Hepatocyte (in vitro differentiated cells): ENCODE results near the gene TTC5. TPM values are rescaled to one million over a fixed set of nuclear protein-coding genes. Genes with fewer than 3 reads are reported as not detected.

Source experiments
- DNase-seq: peaks from one replicate; pipeline ENCODE4 v3.0.0-alpha.2; 2016; ENCODE audit warnings: low spot score
- H2AFZ ChIP-seq: fragments of 200-600 bp; sonication (generic); 2 replicates; pipeline ENCODE4 v1.6.0; 2016; ENCODE audit warnings: antibody characterized with exemption, mild to moderate bottlenecking
- H3K27ac ChIP-seq: fragments of 200-600 bp; sonication (generic); 2 replicates; pipeline ENCODE4 v1.5.1; 2016; ENCODE audit warnings: mild to moderate bottlenecking
- H3K27me3 ChIP-seq: fragments of 200-600 bp; sonication (generic); 2 replicates; pipeline ENCODE4 v1.6.1; 2016
- H3K36me3 ChIP-seq: fragments of 200-600 bp; sonication (generic); replicated peaks from 2 replicates; pipeline ENCODE4 v1.5.1; 2016; ENCODE audit warnings: low read depth; ENCODE audit not compliant: insufficient read depth
- H3K4me1 ChIP-seq: fragments of 200-600 bp; sonication (generic); 2 replicates; pipeline ENCODE4 v1.5.1; 2016; ENCODE audit warnings: mild to moderate bottlenecking, moderate library complexity; ENCODE audit not compliant: insufficient read depth
- H3K4me2 ChIP-seq: fragments of 200-600 bp; sonication (generic); 2 replicates; pipeline ENCODE4 v1.6.0; 2016
- H3K4me3 ChIP-seq: fragments of 200-600 bp; sonication (generic); 2 replicates; pipeline ENCODE4 v1.5.1; 2016; ENCODE audit warnings: mild to moderate bottlenecking
- H3K79me2 ChIP-seq: fragments of 200-600 bp; sonication (generic); 2 replicates; pipeline ENCODE4 v1.6.0; 2017; ENCODE audit warnings: mild to moderate bottlenecking
- H3K9me2 ChIP-seq: fragments of 200-600 bp; sonication (generic); replicated peaks from 2 replicates; pipeline ENCODE4 v1.6.0; 2017; ENCODE audit warnings: mild to moderate bottlenecking; ENCODE audit not compliant: insufficient read depth
- H3K9me3 ChIP-seq: fragments of 200-600 bp; sonication (generic); 2 replicates; pipeline ENCODE4 v1.5.1; 2016; ENCODE audit warnings: low read depth, mild to moderate bottlenecking
- H4K20me1 ChIP-seq: fragments of 200-600 bp; sonication (generic); 2 replicates; pipeline ENCODE4 v1.6.0; 2016; ENCODE audit warnings: mild to moderate bottlenecking; ENCODE audit not compliant: insufficient read depth, poor library complexity, severe bottlenecking
- EZH2 ChIP-seq: fragments of 200-600 bp; sonication (generic); IDR thresholded peaks from 2 replicates; pipeline ENCODE4 v1.6.1; 2016; ENCODE audit warnings: antibody characterized with exemption, mild to moderate bottlenecking, borderline replicate concordance
- EZH2phosphoT487 ChIP-seq: fragments of 200-600 bp; sonication (generic); IDR thresholded peaks from one replicate; pipeline ENCODE4 v1.6.1; 2018; ENCODE audit warnings: antibody characterized with exemption, mild to moderate bottlenecking, low read depth, moderate library complexity; ENCODE audit not compliant: unreplicated experiment, severe bottlenecking
- WGBS: methylation state at CpG from one replicate; pipeline ENCODE4 v1.1.6; 2016; ENCODE audit warnings: low lambda C conversion rate; ENCODE audit errors: missing lambda C conversion rate; 5-methylcytosine and 5-hydroxymethylcytosine counted together
- polyA plus RNA-seq: library from polyadenylated mRNA; unstranded; fragments of >200 nt; fragmentation: Nextera tagmentation; extraction: Ambion mirVana; gene quantifications from 2 replicates; pipeline ENCODE4 v1.2.1, GENCODE V29; 2016
- total RNA-seq: library from RNA; depleted of rRNA; stranded (reverse); fragments of >200 nt; gene quantifications from 2 replicates; pipeline ENCODE4 v1.2.3, GENCODE V29; 2014
- TF ChIP-seq, protein P1 (sequence below): fragments of 200-600 bp; sonication (generic); IDR thresholded peaks from 2 replicates; pipeline ENCODE4 v1.5.1; 2016; ENCODE audit warnings: antibody characterized with exemption, mild to moderate bottlenecking; ENCODE audit not compliant: poor library complexity

The TTC5 gene
- total and polyA plus RNA-seq, 2 experiments from 2014 or later = 10.8 to 17.4 TPM

DNA sequence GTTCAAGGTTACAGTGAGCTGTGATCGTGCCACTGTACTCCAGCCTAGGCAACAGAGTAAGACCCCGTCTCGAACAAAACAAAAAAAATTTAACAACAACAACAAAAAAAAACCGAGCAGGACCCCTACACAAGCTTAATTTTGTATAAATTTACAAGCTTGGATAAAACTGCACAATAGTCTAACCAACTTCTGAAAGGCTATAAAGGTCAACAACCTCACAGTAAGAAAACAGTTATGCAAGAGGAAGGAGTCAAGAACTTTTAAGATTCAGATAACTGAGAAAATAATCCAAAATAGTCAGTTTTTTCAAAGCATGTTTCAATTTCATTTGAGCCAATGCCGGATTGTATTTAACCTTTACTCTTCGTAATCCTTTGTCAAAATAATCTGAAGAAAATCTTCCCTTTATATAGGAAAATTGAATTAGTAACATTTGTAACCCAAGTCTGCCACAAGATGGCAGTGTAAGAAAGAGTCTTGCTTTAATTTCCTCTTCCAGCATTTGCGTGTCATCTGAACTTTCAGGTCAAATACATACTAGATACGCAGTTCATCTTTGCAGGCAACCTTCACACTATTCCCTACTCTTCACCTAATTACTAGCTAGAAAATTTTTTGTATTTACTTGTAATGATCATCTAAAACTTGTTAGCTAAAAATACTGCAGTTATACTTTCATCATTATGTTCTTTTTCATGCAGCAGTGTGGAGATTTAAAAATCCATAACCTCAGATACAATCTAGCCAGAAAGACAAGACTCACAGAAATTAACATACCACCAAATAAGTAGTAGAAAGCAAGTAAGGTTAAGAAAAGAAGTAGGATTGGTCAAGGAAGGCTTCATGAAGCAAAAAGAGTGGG, 21.5 kb upstream of the TTC5 start:
- no peak overlapping the region for H3K4me2 ChIP-seq
- no peaks in the 10 kb centered on the region for H3K9me3 ChIP-seq
- no peaks in the 10 kb centered on the region for H3K4me1 ChIP-seq
- DNase-seq = peak; percentile 74
- H3K9me2 ChIP-seq = no peaks in the 10 kb centered on the region
- H3K79me2 ChIP-seq = peaks cover 62% of the 10 kb centered on the region
- H3K27ac ChIP-seq = peak overlapping the region; percentile 6
- no peak overlapping the region for H2AFZ ChIP-seq
- H4K20me1 ChIP-seq = no peaks in the 10 kb centered on the region
- H3K36me3 ChIP-seq = no peaks in the 10 kb centered on the region
- no peak overlapping the region for H3K4me3 ChIP-seq
- TF ChIP-seq, protein P1, sequence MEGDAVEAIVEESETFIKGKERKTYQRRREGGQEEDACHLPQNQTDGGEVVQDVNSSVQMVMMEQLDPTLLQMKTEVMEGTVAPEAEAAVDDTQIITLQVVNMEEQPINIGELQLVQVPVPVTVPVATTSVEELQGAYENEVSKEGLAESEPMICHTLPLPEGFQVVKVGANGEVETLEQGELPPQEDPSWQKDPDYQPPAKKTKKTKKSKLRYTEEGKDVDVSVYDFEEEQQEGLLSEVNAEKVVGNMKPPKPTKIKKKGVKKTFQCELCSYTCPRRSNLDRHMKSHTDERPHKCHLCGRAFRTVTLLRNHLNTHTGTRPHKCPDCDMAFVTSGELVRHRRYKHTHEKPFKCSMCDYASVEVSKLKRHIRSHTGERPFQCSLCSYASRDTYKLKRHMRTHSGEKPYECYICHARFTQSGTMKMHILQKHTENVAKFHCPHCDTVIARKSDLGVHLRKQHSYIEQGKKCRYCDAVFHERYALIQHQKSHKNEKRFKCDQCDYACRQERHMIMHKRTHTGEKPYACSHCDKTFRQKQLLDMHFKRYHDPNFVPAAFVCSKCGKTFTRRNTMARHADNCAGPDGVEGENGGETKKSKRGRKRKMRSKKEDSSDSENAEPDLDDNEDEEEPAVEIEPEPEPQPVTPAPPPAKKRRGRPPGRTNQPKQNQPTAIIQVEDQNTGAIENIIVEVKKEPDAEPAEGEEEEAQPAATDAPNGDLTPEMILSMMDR = peak; percentile 81
- TF ChIP-seq EZH2phosphoT487 (no peak), EZH2 (no peak)
- 61% methylated on average over 8 of the region's 8 CpGs for WGBS
- no peaks in the 10 kb centered on the region for H3K27me3 ChIP-seq

DNA sequence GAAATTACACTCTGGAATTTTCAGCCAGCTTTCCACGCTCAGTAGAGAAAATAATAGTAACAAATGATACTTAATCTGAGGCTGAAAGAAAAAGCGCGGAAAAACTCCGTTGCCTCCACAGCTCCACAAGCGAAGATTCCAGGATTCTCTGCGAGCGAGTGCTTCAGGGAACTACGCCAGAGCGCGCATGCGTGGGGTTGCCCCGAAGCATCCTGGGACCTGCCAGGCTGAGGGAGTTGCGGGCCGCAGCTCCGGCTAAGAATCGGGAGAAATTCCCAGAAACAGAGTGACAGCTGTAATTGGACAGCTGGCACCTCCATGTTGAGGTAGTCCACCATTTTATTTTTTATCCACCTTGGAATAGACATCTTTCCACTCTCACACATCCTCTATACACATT, 12.0 kb upstream of the TTC5 start:
- Histone ChIP-seq H3K9me2 (no peaks in the 10 kb centered on the region), H3K4me2 (no peak overlapping the region), H3K27ac (no peak overlapping the region), H2AFZ (no peak overlapping the region), H3K4me3 (no peak overlapping the region), H3K79me2 (peaks cover 12% of the 10 kb centered on the region), H3K27me3 (no peaks in the 10 kb centered on the region), H3K36me3 (no peaks in the 10 kb centered on the region), H4K20me1 (peaks cover 5% of the 10 kb centered on the region), H3K4me1 (no peaks in the 10 kb centered on the region), H3K9me3 (no peaks in the 10 kb centered on the region)
- TF ChIP-seq EZH2 (no peak), EZH2phosphoT487 (no peak)
- TF ChIP-seq, protein P1 = no peak
- WGBS = over 99% methylated on average over 16 of the region's 16 CpGs
- no peak for DNase-seq

DNA sequence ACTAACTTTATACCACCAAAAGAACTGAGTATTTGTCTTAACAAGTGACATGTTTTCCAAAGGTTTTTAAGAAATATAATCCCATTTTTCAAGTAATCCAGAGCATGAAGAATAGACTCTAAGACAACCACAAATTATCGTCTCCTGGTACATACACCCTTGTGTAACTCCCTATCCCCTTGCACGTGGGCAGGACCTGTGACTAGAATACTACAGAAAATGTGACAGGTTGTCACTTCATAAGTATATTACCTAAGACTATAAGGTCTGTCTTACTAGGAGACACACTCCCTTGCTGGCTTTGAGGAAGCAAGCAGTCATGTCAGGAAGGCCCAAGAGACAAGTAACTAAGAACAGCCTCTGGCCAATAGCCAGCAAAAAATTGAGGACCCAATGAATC, 8.3 kb upstream of the TTC5 start:
- Histone ChIP-seq H2AFZ (no peak overlapping the region), H3K27ac (no peak overlapping the region), H4K20me1 (no peaks in the 10 kb centered on the region), H3K79me2 (no peaks in the 10 kb centered on the region), H3K4me1 (no peaks in the 10 kb centered on the region), H3K9me3 (no peaks in the 10 kb centered on the region), H3K36me3 (no peaks in the 10 kb centered on the region), H3K27me3 (no peaks in the 10 kb centered on the region), H3K4me2 (no peak overlapping the region), H3K4me3 (no peak overlapping the region), H3K9me2 (no peaks in the 10 kb centered on the region)
- 87% methylated on average over 2 of the region's 2 CpGs for WGBS
- TF ChIP-seq, protein P1 = no peak
- TF ChIP-seq EZH2phosphoT487 (no peak), EZH2 (no peak)
- no peak for DNase-seq
